Endothelial cell of umbilical vein (primary cell): Measurements from ENCODE around the gene WNT9A.

ENCODE experiments used
- EZH2 ChIP-seq: IDR thresholded peaks from 2 replicates; pipeline ENCODE4 v1.6.1; 2012; ENCODE audit warnings: borderline replicate concordance, low read depth, mild to moderate bottlenecking, moderate library complexity, low read length, inconsistent platforms; ENCODE audit not compliant: severe bottlenecking
- POLR2A ChIP-seq: IDR thresholded peaks from 2 replicates; pipeline ENCODE4 v1.6.1; 2012; ENCODE audit warnings: low read depth, mild to moderate bottlenecking, control low read depth, low read length
- POLR2AphosphoS5 ChIP-seq: IDR thresholded peaks from 2 replicates; pipeline ENCODE4 v1.6.1; 2012; ENCODE audit warnings: low read depth, mild to moderate bottlenecking, control low read depth, low read length, moderate library complexity; ENCODE audit not compliant: insufficient read depth
- TF ChIP-seq, protein P1 (sequence below): IDR thresholded peaks from 2 replicates; pipeline ENCODE4 v1.6.1; 2011; ENCODE audit not compliant: insufficient read depth, insufficient read length
- TF ChIP-seq, protein P2 (sequence below), 2 donors: IDR thresholded peaks; 1 replicate in 1 of 2; 2 replicates in 1 of 2; pipeline ENCODE4 v1.5.1; 2011; ENCODE audit warnings: low read length in 2 of 2, mild to moderate bottlenecking in 2 of 2, moderate library complexity in 2 of 2, control low read depth in 1 of 2, inconsistent platforms in 1 of 2, low read depth in 1 of 2; ENCODE audit not compliant: insufficient read depth in 1 of 2; ENCODE audit errors: extremely low read depth in 1 of 2

DNA sequence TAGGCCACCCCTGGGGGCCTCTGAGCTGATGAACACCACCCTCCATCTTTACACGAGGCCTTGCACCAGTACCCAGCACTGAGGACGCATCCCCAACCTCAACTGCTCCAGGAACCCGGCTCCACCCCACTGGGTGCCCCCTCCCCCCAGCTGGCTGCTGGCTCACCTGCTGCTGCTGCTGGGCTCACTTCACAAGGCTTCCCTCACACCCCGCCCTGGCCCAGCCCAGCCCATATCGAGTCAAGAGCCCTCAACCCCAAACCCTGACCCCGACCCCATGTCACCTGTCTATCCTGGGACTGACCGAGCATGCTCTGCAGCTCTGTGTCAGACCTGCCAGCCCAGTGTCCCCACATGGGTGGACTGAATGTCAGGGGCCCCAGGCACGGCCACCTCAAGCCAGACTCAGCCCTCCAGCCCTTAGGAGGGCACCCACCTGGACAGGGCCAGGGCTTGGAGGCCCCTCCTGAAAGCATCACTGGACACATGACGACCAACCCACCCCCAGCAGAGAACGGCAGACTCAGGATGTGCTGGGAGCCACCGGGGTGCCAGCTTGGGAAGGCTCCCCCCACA is 21.4 kb downstream of the WNT9A start:
- TF ChIP-seq, protein P1, sequence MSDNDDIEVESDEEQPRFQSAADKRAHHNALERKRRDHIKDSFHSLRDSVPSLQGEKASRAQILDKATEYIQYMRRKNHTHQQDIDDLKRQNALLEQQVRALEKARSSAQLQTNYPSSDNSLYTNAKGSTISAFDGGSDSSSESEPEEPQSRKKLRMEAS = no peak
- TF ChIP-seq, protein P2, sequence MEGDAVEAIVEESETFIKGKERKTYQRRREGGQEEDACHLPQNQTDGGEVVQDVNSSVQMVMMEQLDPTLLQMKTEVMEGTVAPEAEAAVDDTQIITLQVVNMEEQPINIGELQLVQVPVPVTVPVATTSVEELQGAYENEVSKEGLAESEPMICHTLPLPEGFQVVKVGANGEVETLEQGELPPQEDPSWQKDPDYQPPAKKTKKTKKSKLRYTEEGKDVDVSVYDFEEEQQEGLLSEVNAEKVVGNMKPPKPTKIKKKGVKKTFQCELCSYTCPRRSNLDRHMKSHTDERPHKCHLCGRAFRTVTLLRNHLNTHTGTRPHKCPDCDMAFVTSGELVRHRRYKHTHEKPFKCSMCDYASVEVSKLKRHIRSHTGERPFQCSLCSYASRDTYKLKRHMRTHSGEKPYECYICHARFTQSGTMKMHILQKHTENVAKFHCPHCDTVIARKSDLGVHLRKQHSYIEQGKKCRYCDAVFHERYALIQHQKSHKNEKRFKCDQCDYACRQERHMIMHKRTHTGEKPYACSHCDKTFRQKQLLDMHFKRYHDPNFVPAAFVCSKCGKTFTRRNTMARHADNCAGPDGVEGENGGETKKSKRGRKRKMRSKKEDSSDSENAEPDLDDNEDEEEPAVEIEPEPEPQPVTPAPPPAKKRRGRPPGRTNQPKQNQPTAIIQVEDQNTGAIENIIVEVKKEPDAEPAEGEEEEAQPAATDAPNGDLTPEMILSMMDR (IDR thresholded peaks at IDR 0.05; ENCODE audit: extremely low read depth in 1 of 2, insufficient read depth in 1 of 2, low read depth in 1 of 2, low read length in 2 of 2) = no peak
- TF ChIP-seq EZH2 = no peak
- TF ChIP-seq POLR2A = no peak
- no peak for TF ChIP-seq POLR2AphosphoS5
